K562 treated with DMSO at 1 percent for 4 hours (cell line): ENCODE results near the gene ASB2. TPM values are rescaled to one million over a fixed set of nuclear protein-coding genes. Genes with fewer than 3 reads are reported as not detected.

Experiments used
- total RNA-seq: library from RNA; unstranded; fragments of 300-600 nt; gene quantifications from 2 replicates; pipeline ENCODE4 v1.2.3, GENCODE V29; 2022; ENCODE audit not compliant: insufficient read depth

The ASB2 gene
- 0.33 and 0.89 TPM in 2 replicates for total RNA-seq

GRCh38 chr14:93976477-93977057, at the start of gene ASB2:
Gene ASB2 (minus strand): TSS chr14:93976570. CDS start chr14:93964539, 12,031 bp downstream.

GRCh38 chr14:93997082-93997481, 20.7 kb upstream of the ASB2 start, which contains the start of gene CCDC197:
Gene CCDC197 (plus strand): TSS chr14:93997301. CDS start chr14:93998132, 831 bp downstream.

GRCh38 chr14:93926873-93927799, 49.2 kb downstream of the ASB2 start, which contains the start of gene FAM181A:
Gene FAM181A (plus strand): TSS chr14:93927344. CDS start chr14:93928286, 942 bp downstream.

Other genes starting within 250 kb of the ASB2 start
- not detected in 2 replicates for gene PRIMA1, start 188.1 kb downstream of the ASB2 start, total RNA-seq
- gene FAM181A, start 49.2 kb downstream of the ASB2 start, total RNA-seq, result not detected in 2 replicates
- gene CCDC197, start 20.7 kb upstream of the ASB2 start, total RNA-seq, result not detected in 2 replicates
- not detected in 2 replicates for gene OTUB2, start 49.8 kb upstream of the ASB2 start, total RNA-seq
- 65.9 and 69.4 TPM in 2 replicates for gene DDX24, start 104.6 kb upstream of the ASB2 start, total RNA-seq
- 31.3 and 53.6 TPM in 2 replicates for gene IFI27L1, start 104.7 kb upstream of the ASB2 start, total RNA-seq
- 4.2 and 7.3 TPM in 2 replicates for gene IFI27, start 134.2 kb upstream of the ASB2 start, total RNA-seq
- gene IFI27L2, start 153.0 kb upstream of the ASB2 start, total RNA-seq, result 18.1 TPM in 1 of 2 replicates, not detected in the other
- gene PPP4R4, start 197.8 kb upstream of the ASB2 start, total RNA-seq, result not detected in 2 replicates